Lung (tissue), 12 donors: Measurements from ENCODE around the gene SPRED1. TPM values are rescaled to one million over a fixed set of nuclear protein-coding genes. Genes with fewer than 3 reads are reported as not detected.

Experiments used
- ATAC-seq: fragments of 200-7000 bp; cut with Tn5 transposase; one replicate; pipeline ENCODE4 v1.9.1; 2020; ENCODE audit warnings: moderate number of reproducible peaks; ENCODE audit not compliant: insufficient read depth, low FRiP score
- DNase-seq, 3 donors: peaks; one replicate each; pipeline ENCODE4 v3.0.0-alpha.2; 2013 to 2017
- H3K27ac ChIP-seq, 2 donors: one replicate each; pipeline ENCODE4 v1.5.1; 2013; ENCODE audit warnings: mild to moderate bottlenecking in 2 of 2, moderate library complexity in 2 of 2, control low read depth in 1 of 2, inconsistent platforms in 1 of 2, low read depth in 1 of 2, low read length in 1 of 2
- H3K27me3 ChIP-seq, 3 donors: one replicate each; pipeline ENCODE4 v1.5.1; 2013; ENCODE audit warnings: low read length in 2 of 3; ENCODE audit not compliant: control insufficient read depth in 3 of 3, insufficient read depth in 3 of 3
- H3K36me3 ChIP-seq, 4 donors: one replicate each; pipeline ENCODE4 v1.5.1; 2013; ENCODE audit warnings: low read length in 4 of 4, mild to moderate bottlenecking in 1 of 4, moderate library complexity in 1 of 4; ENCODE audit not compliant: control insufficient read depth in 4 of 4, insufficient read depth in 4 of 4
- H3K4me1 ChIP-seq, 5 donors: one replicate each; pipeline ENCODE4 v1.5.1; 2013; ENCODE audit warnings: low read length in 5 of 5, mild to moderate bottlenecking in 2 of 5, moderate library complexity in 1 of 5; ENCODE audit not compliant: control insufficient read depth in 5 of 5, insufficient read depth in 5 of 5
- H3K4me3 ChIP-seq: one replicate; pipeline ENCODE4 v1.5.1; 2013; ENCODE audit warnings: mild to moderate bottlenecking, control low read depth, moderate library complexity
- H3K9ac ChIP-seq, 2 donors: one replicate each; pipeline ENCODE4 v1.5.1; 2013; ENCODE audit warnings: low read length in 2 of 2, control low read depth in 1 of 2; ENCODE audit not compliant: insufficient read depth in 1 of 2
- H3K9me3 ChIP-seq, 4 donors: one replicate each; pipeline ENCODE4 v1.5.1; 2013; ENCODE audit warnings: low read length in 3 of 4, mild to moderate bottlenecking in 1 of 4, moderate library complexity in 1 of 4; ENCODE audit not compliant: control insufficient read depth in 4 of 4, insufficient read depth in 3 of 4
- CTCF ChIP-seq: IDR thresholded peaks from 2 replicates; pipeline ENCODE4 v1.5.1; 2012; ENCODE audit warnings: mild to moderate bottlenecking; ENCODE audit errors: control extremely low read depth, extremely low read depth
- WGBS, 2 donors: extraction: QIAGEN DNeasy Blood & Tissue Kit; methylation state at CpG; one replicate each; pipeline ENCODE4 v1.1.7; 2013; 5-methylcytosine and 5-hydroxymethylcytosine counted together
- polyA plus RNA-seq, 2 donors: library from polyadenylated mRNA; stranded (reverse); fragments of 200-250 nt; gene quantifications; one replicate each; pipeline ENCODE4 v1.2.1, GENCODE V29; 2013
- total RNA-seq, 2 donors: library from RNA; depleted of rRNA in 1 of 2; stranded (reverse); fragments of >200 nt in 1 of 2; gene quantifications; one replicate each; pipeline ENCODE4 v1.2.1, GENCODE V29; 2014 to 2021
- donor health status: control.
- donor health status: control.
- donor health status: Bipolar disorder and iron deficiency.
- donor health status: healthy.
- donor health status: DM: yes; HTN: yes; CAD: no.

The SPRED1 gene
- total and polyA plus RNA-seq, 4 donors = 7.9 to 61.1 (median 31.0) TPM

GRCh38 chr15:38320866-38321265 lies 68.2 kb downstream of the SPRED1 start:
- DNase-seq = no peak
- no peaks in the 10 kb centered on the region for H3K4me1 ChIP-seq
- no peak for TF ChIP-seq CTCF
- 58 to 63% methylated on average over 2 of the region's 2 CpGs for WGBS, 2 donors
- no peaks in the 10 kb centered on the region for H3K9me3 ChIP-seq
- no peak overlapping the region for H3K27ac ChIP-seq
- peaks cover 5 to 20% (median 11%) of the 10 kb centered on the region in 4 donors for H3K36me3 ChIP-seq
- no peak overlapping the region for H3K9ac ChIP-seq
- no peak overlapping the region for H3K4me3 ChIP-seq
- no peak for ATAC-seq
- no peaks in the 10 kb centered on the region for H3K27me3 ChIP-seq

GRCh38 chr15:38323895-38324294 lies 71.3 kb downstream of the SPRED1 start:
- TF ChIP-seq CTCF = no peak
- peaks cover 10 to 37% (median 20%) of the 10 kb centered on the region in 4 donors for H3K36me3 ChIP-seq
- H3K27me3 ChIP-seq = no peaks in the 10 kb centered on the region
- no peak overlapping the region for H3K4me3 ChIP-seq
- ATAC-seq (no peak), DNase-seq (no peak)
- no peak overlapping the region for H3K27ac ChIP-seq
- 80 to 90% methylated on average over 4 of the region's 4 CpGs for WGBS, 2 donors
- no peaks in the 10 kb centered on the region for H3K4me1 ChIP-seq
- no peaks in the 10 kb centered on the region for H3K9me3 ChIP-seq
- H3K9ac ChIP-seq = no peak overlapping the region

- H3K27ac ChIP-seq = no peak overlapping the region
- H3K4me3 ChIP-seq = no peak overlapping the region
- H3K4me1 ChIP-seq = no peaks in the 10 kb centered on the region
- no peaks in the 10 kb centered on the region for H3K9me3 ChIP-seq
- no peaks in the 10 kb centered on the region for H3K27me3 ChIP-seq
- H3K9ac ChIP-seq = no peak overlapping the region
- TF ChIP-seq CTCF = no peak
- DNase-seq (no peak), ATAC-seq (no peak)
- WGBS, 2 donors = 68 to 77% methylated on average over 7 of the region's 7 CpGs
- H3K36me3 ChIP-seq = peaks cover 11 to 37% (median 20%) of the 10 kb centered on the region in 4 donors
Observed at GRCh38 chr15:38324939-38325647, 72.5 kb downstream of the SPRED1 start.

GRCh38 chr15:38325648-38325990 lies 73.0 kb downstream of the SPRED1 start:
- ATAC-seq (no peak), DNase-seq (no peak)
- H3K9ac ChIP-seq = no peak overlapping the region
- H3K4me3 ChIP-seq = no peak overlapping the region
- no peak for TF ChIP-seq CTCF
- H3K36me3 ChIP-seq = peaks cover 11 to 37% (median 20%) of the 10 kb centered on the region in 4 donors
- H3K27ac ChIP-seq = no peak overlapping the region
- WGBS, 2 donors = 92 to 93% methylated on average over 1 of the region's 1 CpG
- no peaks in the 10 kb centered on the region for H3K27me3 ChIP-seq
- H3K4me1 ChIP-seq = no peaks in the 10 kb centered on the region
- no peaks in the 10 kb centered on the region for H3K9me3 ChIP-seq
